Endothelial cell of umbilical vein (primary cell): ENCODE results near the gene MED16.

Experiments
- CTCF ChIP-seq, 2 donors: IDR thresholded peaks; 1 replicate in 1 of 2; 2 replicates in 1 of 2; pipeline ENCODE4 v1.5.1; 2011; ENCODE audit warnings: low read length in 2 of 2, mild to moderate bottlenecking in 2 of 2, moderate library complexity in 2 of 2, control low read depth in 1 of 2, inconsistent platforms in 1 of 2, low read depth in 1 of 2; ENCODE audit not compliant: insufficient read depth in 1 of 2; ENCODE audit errors: extremely low read depth in 1 of 2
- MYC ChIP-seq: IDR thresholded peaks from one replicate; pipeline ENCODE4 v1.6.1; 2011; ENCODE audit warnings: mild to moderate bottlenecking, low read depth, low read length
- POLR2AphosphoS5 ChIP-seq: IDR thresholded peaks from 2 replicates; pipeline ENCODE4 v1.6.1; 2012; ENCODE audit warnings: low read depth, mild to moderate bottlenecking, control low read depth, low read length, moderate library complexity; ENCODE audit not compliant: insufficient read depth

DNA sequence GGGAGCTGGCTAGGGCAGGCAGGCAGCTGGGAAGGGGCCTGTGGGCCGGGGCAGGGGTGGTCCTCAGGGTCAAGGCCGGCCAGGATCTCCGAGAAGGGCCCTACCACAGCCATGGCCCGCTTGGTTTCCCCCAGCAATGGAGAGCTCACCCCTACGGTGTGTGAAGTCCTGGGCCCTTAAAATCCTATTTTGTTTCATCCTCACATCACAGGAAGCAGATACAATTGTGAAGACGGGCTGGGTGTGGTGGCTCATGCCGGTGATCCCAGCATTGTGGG, 9.0 kb upstream of the MED16 start:
- TF ChIP-seq CTCF (IDR thresholded peaks at IDR 0.05; ENCODE audit: extremely low read depth in 1 of 2, insufficient read depth in 1 of 2, low read depth in 1 of 2, low read length in 2 of 2) (no peak), MYC (no peak), POLR2AphosphoS5 (no peak)
